GM18519 (cell line): ENCODE measurements around the gene RYR3.

Experiments used
- ATAC-seq: cut with Tn5 transposase; IDR thresholded peaks from one replicate; pipeline ENCODE4 v1.9.1; 2021; ENCODE audit warnings: mild to moderate bottlenecking, moderate library complexity; ENCODE audit not compliant: unreplicated experiment, low FRiP score

RYR3 gene

GRCh38 chr15:33378866-33379480 lies 68.2 kb downstream of the RYR3 start:
- no peak for ATAC-seq

- no peak for ATAC-seq
These were observed 69.6 kb downstream of the RYR3 start for GRCh38 chr15:33380406-33380805.

GRCh38 chr15:33382491-33382890 lies 71.7 kb downstream of the RYR3 start:
- no peak for ATAC-seq

- ATAC-seq: no peak
These were observed 73.5 kb downstream of the RYR3 start for GRCh38 chr15:33384307-33384706.

- no peak for ATAC-seq
These were observed 81.7 kb downstream of the RYR3 start for GRCh38 chr15:33392453-33392852.

DNA sequence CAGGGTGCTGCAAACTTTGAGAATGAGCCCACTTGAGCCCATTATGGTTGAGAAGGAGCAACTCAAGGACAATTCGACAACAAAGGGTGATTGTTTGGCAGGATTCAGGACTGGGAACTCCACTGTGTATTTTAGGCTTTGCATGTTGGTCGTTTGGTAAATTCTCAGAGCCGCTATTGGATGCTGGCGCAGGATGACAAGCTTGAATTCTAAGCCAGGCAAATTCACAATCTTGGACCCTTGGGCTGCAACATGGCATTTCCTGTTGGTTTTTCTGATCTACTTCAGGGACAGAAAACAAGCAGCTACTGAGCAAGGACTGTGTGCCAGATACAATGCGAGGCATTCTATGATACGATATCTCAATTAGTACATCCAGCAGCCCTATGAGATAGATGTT lies 82.8 kb downstream of the RYR3 start:
- ATAC-seq: no peak

DNA sequence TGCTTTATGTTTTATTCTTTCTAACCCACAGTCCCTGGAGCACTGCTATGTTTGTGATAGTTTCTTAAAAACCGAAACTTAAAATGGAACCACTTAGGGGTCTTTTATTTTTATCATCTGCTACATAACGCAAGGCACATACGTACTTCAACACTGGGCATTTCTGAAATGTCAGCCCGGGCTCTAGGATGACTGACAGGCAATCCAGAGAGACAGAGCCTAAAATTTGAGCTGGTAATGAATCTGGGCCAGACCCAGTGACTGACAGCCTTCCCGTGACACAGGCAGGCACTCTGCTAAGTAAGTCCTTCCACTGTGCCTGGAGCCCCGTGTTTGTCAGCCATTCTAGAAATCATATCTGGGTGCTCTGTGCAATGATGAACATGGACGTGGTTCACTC lies 84.6 kb downstream of the RYR3 start:
- no peak for ATAC-seq

- no peak for ATAC-seq
These were observed 85.1 kb downstream of the RYR3 start for GRCh38 chr15:33395846-33396245.

- ATAC-seq: no peak
These were observed 85.7 kb downstream of the RYR3 start for GRCh38 chr15:33396475-33396874.

DNA sequence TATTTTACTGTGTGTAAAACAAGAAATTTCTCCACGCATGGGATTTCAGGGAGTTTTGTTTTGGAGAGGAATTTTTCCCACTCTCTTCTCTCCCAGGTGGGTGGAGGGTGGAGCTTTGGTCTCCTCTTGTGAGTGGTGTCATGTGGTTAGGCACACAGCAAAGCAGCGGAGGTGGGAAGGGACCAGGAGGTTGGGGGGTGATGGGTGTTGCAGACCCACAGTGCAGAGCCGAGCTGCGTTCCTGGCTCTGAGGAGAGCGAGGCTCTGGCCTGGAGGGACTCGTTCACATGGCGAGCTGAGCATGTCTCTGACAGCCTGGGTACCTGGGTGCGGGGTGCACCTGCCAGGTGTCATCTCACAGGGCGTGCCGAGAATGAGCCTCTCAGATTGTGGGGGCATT lies 87.8 kb downstream of the RYR3 start:
- no peak for ATAC-seq

GRCh38 chr15:33400941-33401340 lies 90.2 kb downstream of the RYR3 start:
- ATAC-seq: no peak

GRCh38 chr15:33402600-33402999 lies 91.8 kb downstream of the RYR3 start:
- no peak for ATAC-seq

GRCh38 chr15:33405096-33405495 lies 94.3 kb downstream of the RYR3 start:
- no peak for ATAC-seq

DNA sequence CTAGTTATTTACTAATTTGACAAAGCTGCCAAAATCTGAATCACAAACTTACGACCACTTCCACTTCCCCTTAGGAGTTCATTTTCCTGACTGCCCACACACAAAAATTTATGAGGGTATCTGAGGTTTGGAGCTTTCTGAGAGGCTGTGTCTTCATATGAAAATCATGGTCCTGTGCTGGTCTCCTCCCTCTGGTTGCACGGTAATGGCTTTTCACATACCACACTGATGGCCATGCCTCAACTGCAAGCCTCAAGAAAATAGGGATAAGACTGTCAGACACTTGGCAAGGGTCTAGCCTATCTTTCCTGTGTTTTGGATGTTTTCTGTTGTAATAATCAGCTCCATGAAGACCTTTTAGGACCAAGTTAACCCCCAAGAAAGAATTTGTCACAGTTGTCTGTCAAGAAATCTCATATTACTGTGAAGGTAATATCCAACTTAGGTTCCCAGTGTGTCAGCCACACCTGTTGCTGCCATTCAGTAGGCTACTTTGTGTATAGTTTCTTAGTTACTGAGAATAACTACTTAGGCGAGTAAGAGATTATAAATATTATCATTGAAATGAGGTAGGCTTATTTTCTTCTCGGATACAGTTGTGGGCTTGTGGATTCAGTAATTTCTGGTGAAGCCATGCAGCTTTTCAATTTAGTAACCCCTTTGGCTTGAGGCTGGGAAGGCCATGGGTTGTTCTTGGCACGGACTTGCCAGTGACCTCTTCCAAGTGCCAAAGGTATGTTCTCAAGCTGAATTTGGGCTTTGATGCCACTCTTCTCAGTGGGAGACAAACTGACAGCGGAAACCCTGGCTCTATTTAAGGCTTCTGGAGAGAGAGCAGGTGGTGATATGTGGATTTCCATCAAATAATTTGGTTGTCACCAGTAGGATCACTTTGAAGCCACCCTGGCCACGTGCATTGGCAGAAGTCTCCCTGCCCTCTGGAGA lies 101.1 kb downstream of the RYR3 start:
- ATAC-seq: no peak

DNA sequence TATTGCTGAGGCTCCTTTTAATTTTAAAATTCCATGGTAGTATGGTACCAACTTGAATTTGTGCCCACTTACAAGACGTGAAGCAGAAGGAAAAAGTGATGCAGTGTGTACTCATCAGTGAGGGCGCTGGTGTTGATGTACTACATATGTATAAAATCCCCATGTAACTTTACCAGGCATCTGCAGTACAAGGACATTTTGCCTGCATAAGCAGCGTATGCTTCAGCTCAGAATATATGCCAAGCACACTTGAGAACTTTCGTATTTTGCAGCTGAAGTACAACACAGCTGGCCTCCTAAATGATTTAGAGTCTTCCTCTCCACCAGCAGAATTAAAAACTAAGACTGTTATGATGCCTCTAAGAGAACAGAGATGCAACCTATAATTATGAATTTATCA lies 108.9 kb downstream of the RYR3 start:
- no peak for ATAC-seq

DNA sequence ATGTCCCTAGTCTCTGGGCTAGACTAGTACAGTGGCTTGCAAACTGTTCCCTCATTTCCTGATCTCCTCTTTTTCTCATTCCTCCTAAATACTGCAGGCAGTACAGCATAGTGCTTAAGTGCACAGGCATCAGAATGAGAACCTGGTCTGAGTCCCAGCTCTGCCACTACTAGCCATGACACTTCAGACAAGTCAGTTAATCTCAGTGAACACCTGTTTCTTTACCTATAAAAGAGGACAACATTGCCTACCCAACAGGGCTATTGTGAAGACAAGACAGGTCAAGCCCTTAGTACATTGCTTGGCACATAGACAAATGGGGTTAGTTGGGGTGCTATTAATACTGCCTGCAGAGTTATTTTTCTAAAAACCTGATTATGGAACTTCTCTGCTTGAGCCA lies 113.3 kb downstream of the RYR3 start:
- no peak for ATAC-seq

- no peak for ATAC-seq
These were observed 114.4 kb downstream of the RYR3 start for GRCh38 chr15:33425142-33425541.

- ATAC-seq: no peak
These were observed 119.8 kb downstream of the RYR3 start for GRCh38 chr15:33430577-33430976.

- ATAC-seq: no peak
These were observed 123.1 kb downstream of the RYR3 start for GRCh38 chr15:33433821-33434220.

- no peak for ATAC-seq
These were observed 127.6 kb downstream of the RYR3 start for GRCh38 chr15:33438396-33438795.

DNA sequence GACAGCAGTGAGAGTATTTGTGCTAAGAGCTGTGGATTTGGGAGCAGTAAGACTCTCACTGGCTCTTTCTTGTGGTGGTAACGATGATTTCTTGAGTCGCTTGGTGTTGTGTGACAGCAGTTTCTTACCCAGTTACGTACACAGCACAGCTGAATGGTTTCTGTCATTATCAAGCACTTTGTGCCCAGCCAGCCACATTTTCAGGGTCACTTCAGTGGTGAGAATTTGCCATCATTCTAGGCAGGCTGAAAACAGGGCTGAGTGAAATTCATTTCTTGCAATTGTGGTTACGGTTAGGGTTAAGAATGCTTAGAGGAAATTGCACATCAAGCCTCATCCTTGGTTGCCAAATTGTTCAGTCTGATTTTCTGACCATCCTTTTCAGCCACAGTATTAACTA lies 130.1 kb downstream of the RYR3 start:
- ATAC-seq: no peak

- no peak for ATAC-seq
These were observed 131.7 kb downstream of the RYR3 start for GRCh38 chr15:33442449-33442848.
